Transverse colon (tissue), 4 donors: ENCODE measurements around the gene SLC13A1. TPM values are rescaled to one million over a fixed set of nuclear protein-coding genes. Genes with fewer than 3 reads are reported as not detected.
A peak's percentile ranks its signal among the peaks of the same experiment; 100 is the strongest.

ENCODE experiments used
- DNase-seq: peaks from one replicate; pipeline ENCODE4 v3.0.0-alpha.2; 2019
- H3K27ac ChIP-seq, 4 donors: fragments of 200-600 bp; sonication (generic); 2 replicates each; pipeline ENCODE4 v1.5.1; 2016 to 2018; ENCODE audit warnings: inconsistent platforms in 4 of 4
- H3K27me3 ChIP-seq: fragments of 200-600 bp; sonication (generic); 2 replicates; pipeline ENCODE4 v1.5.1; 2017; ENCODE audit warnings: inconsistent platforms
- H3K36me3 ChIP-seq, 4 donors: fragments of 200-600 bp; sonication (generic); 2 replicates each; pipeline ENCODE4 v1.5.1; 2017 to 2019; ENCODE audit warnings: inconsistent platforms in 4 of 4
- H3K4me1 ChIP-seq, 4 donors: fragments of 200-600 bp; sonication (generic); 2 replicates each; pipeline ENCODE4 v1.5.1; 2017 to 2020; ENCODE audit warnings: inconsistent platforms in 4 of 4
- H3K4me3 ChIP-seq, 4 donors: fragments of 200-600 bp; sonication (generic); 1 replicate in 1 of 4; 2 replicates in 3 of 4; pipeline versions ENCODE4 v1.5.1 to v1.6.1; 2017 to 2019; ENCODE audit warnings: inconsistent platforms in 4 of 4
- H3K9me3 ChIP-seq, 2 donors: fragments of 200-600 bp; sonication (generic); 2 replicates each; pipeline ENCODE4 v1.5.1; 2017 to 2019; ENCODE audit warnings: inconsistent platforms in 2 of 2
- CTCF ChIP-seq, 5 experiments: fragments of 200-600 bp in 3 of 5; fragments of 450-650 bp in 2 of 5; sonication (generic) in 3 of 5; IDR thresholded peaks; 1 replicate in 2 of 5; 2 replicates in 3 of 5; pipeline ENCODE4 v1.5.1; 2016 to 2017; ENCODE audit warnings: antibody characterized with exemption in 5 of 5, inconsistent platforms in 3 of 5, mild to moderate bottlenecking in 2 of 5, moderate library complexity in 1 of 5
- EP300 ChIP-seq: sonication (generic); formaldehyde crosslinking; IDR thresholded peaks from one replicate; pipeline ENCODE4 v1.6.1; 2017; ENCODE audit warnings: antibody characterized with exemption, low read depth
- POLR2A ChIP-seq: fragments of 450-650 bp; IDR thresholded peaks from one replicate; pipeline ENCODE4 v1.6.1; 2016; ENCODE audit warnings: antibody characterized with exemption, mild to moderate bottlenecking, moderate library complexity
- POLR2AphosphoS5 ChIP-seq, 3 donors: sonication (generic); formaldehyde crosslinking; IDR thresholded peaks; one replicate each; pipeline ENCODE4 v1.6.1; 2016; ENCODE audit warnings: antibody characterized with exemption in 3 of 3
- WGBS, 2 donors: methylation state at CpG; one replicate each; pipeline ENCODE4 v1.1.5; 2018; ENCODE audit warnings: low coverage in 1 of 2; 5-methylcytosine and 5-hydroxymethylcytosine counted together
- in situ Hi-C, 4 donors: fragments of 200-750 bp; cut with MboI; loops; one replicate each; pipeline versions ENCODE4 v1.15.0 to v1.15.1; 2017; ENCODE audit warnings: low sequenced_read_pairs in 3 of 4, low pct_ligation_motif_present in 1 of 4, low pct_unique_long_range_greater_than_20kb in 1 of 4
- intact Hi-C: fragments of 100-400 bp; cut with DNase I; formaldehyde crosslinking; loops from one replicate; pipeline ENCODE4 v1.15.1; 2023; ENCODE audit warnings: low total_unique reads
- total RNA-seq, 4 donors: library from RNA; depleted of rRNA; stranded (reverse); fragments of >200 nt; gene quantifications; one replicate each; pipeline ENCODE4 v1.1.0, GENCODE V29; 2016

SLC13A1 gene
- total RNA-seq, 4 donors from 2014 or later: 2.1 to 7.5 TPM; not detected in 2

- H3K4me1 ChIP-seq: peaks cover 0 to 15% (median 2%) of the 10 kb centered on the region in 4 donors
- intact Hi-C loops: no loop called here
- 69 to 91% methylated on average over 2 of the region's 2 CpGs for WGBS, 2 donors
- no peaks in the 10 kb centered on the region for H3K27me3 ChIP-seq
- no peak for TF ChIP-seq POLR2AphosphoS5 (IDR thresholded peaks at IDR 0.05)
- no peak for TF ChIP-seq CTCF (IDR thresholded peaks at IDR 0.05)
- TF ChIP-seq EP300: no peak
- H3K4me3 ChIP-seq: no peak overlapping the region
- H3K36me3 ChIP-seq: no peaks in the 10 kb centered on the region
- no peak for DNase-seq
- in situ Hi-C loops: no loop called here
- H3K9me3 ChIP-seq: peaks cover 0 to 5% of the 10 kb centered on the region in 2 donors
- no peak overlapping the region for H3K27ac ChIP-seq
Observed at GRCh38 chr7:123211545-123211944, 11.8 kb upstream of the SLC13A1 start.

- in situ Hi-C loops: no loop called here
- TF ChIP-seq CTCF (IDR thresholded peaks at IDR 0.05): no peak
- TF ChIP-seq POLR2AphosphoS5 (IDR thresholded peaks at IDR 0.05): no peak
- TF ChIP-seq EP300: no peak
- no peak for TF ChIP-seq POLR2A
- H3K36me3 ChIP-seq: no peaks in the 10 kb centered on the region
- no peak overlapping the region for H3K4me3 ChIP-seq
- intact Hi-C loops: no loop called here
- peaks cover 0 to 15% (median 2%) of the 10 kb centered on the region in 4 donors for H3K4me1 ChIP-seq
- H3K27me3 ChIP-seq: no peaks in the 10 kb centered on the region
- H3K27ac ChIP-seq: no peak overlapping the region
- 67 to 75% methylated on average over 5 of the region's 5 CpGs for WGBS, 2 donors
- DNase-seq: no peak
- peaks cover 0 to 5% of the 10 kb centered on the region in 2 donors for H3K9me3 ChIP-seq
Observed at GRCh38 chr7:123210986-123211385, 11.2 kb upstream of the SLC13A1 start.

- no peak overlapping the region for H3K4me3 ChIP-seq
- WGBS, 2 donors: 52% methylated on average over 3 of the region's 3 CpGs; no CpG with 5 or more reads in 1 of the 2 donors
- peaks cover 0 to 15% (median 2%) of the 10 kb centered on the region in 4 donors for H3K4me1 ChIP-seq
- intact Hi-C loops (no loop called here), in situ Hi-C loops (no loop called here)
- TF ChIP-seq POLR2AphosphoS5 (IDR thresholded peaks at IDR 0.05): peak in 1 of 3 donors; percentile 13
- no peak for TF ChIP-seq CTCF (IDR thresholded peaks at IDR 0.05)
- DNase-seq: peak; percentile 21
- peak overlapping the region in 1 of 4 donors; percentile 27 for H3K27ac ChIP-seq
- no peaks in the 10 kb centered on the region for H3K36me3 ChIP-seq
- no peaks in the 10 kb centered on the region for H3K27me3 ChIP-seq
- no peaks in the 10 kb centered on the region for H3K9me3 ChIP-seq
Observed at GRCh38 chr7:123209786-123210185, 10.0 kb upstream of the SLC13A1 start.

GRCh38 chr7:123208793-123209192 is 9.0 kb upstream of the SLC13A1 start:
- in situ Hi-C loops: no loop called here
- TF ChIP-seq EP300: no peak
- peak; percentile 21 to 56 (median 37) for TF ChIP-seq CTCF (IDR thresholded peaks at IDR 0.05)
- TF ChIP-seq POLR2A: no peak
- no peak for TF ChIP-seq POLR2AphosphoS5 (IDR thresholded peaks at IDR 0.05)
- intact Hi-C loops: no loop called here
- no peaks in the 10 kb centered on the region for H3K36me3 ChIP-seq
- peaks cover 0 to 15% (median 2%) of the 10 kb centered on the region in 4 donors for H3K4me1 ChIP-seq
- no peak overlapping the region for H3K27ac ChIP-seq
- no peak overlapping the region for H3K4me3 ChIP-seq
- H3K27me3 ChIP-seq: no peaks in the 10 kb centered on the region
- no peak for DNase-seq
- 33 to 38% methylated on average over 3 of the region's 3 CpGs for WGBS, 2 donors
- no peaks in the 10 kb centered on the region for H3K9me3 ChIP-seq
